Stimulated activated naive CD8-positive, alpha-beta T cell treated with anti-CD3 and anti-CD28 coated beads, Interleukin-15, Interleukin-2, amounts not matched to agents 100 ng/mL and 50 ng/mL, for 24 hours (primary cell): Measurements from ENCODE around the gene TNXB.
"Not testable (repeated sequence)": the region's sequence is repeated elsewhere in the genome, so short reads cannot be mapped to it uniquely, and the experiment has no call there.

Experiments
- H3K27ac Mint-ChIP-seq: one replicate; pipeline ENCODE4 v1.8.0; 2021; ENCODE audit warnings: mild to moderate bottlenecking, mixed read lengths
- H3K27me3 Mint-ChIP-seq: one replicate; pipeline ENCODE4 v1.8.0; 2021; ENCODE audit warnings: mixed read lengths
- H3K36me3 Mint-ChIP-seq: one replicate; pipeline ENCODE4 v1.8.0; 2021; ENCODE audit warnings: low read depth, mixed read lengths
- H3K4me1 Mint-ChIP-seq: one replicate; pipeline ENCODE4 v1.8.0; 2021; ENCODE audit warnings: low read depth, mixed read lengths
- H3K4me3 Mint-ChIP-seq: one replicate; pipeline ENCODE4 v1.8.0; 2021; ENCODE audit warnings: mild to moderate bottlenecking, mixed read lengths
- H3K9me3 Mint-ChIP-seq: one replicate; pipeline ENCODE4 v1.8.0; 2021; ENCODE audit warnings: mixed read lengths

Gene TNXB

DNA sequence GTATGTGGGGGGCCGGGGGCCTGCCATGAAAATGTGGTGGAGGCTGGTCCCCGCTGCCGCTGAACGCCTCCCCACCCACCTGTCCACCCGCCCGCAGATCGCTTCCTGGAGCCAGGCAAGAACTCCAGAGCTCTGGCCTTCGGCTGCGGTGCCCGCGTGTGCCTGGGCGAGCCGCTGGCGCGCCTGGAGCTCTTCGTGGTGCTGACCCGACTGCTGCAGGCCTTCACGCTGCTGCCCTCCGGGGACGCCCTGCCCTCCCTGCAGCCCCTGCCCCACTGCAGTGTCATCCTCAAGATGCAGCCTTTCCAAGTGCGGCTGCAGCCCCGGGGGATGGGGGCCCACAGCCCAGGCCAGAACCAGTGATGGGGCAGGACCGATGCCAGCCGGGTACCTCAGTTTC, 101.1 kb downstream of the TNXB start:
- H3K27me3 Mint-ChIP-seq, H3K9me3 Mint-ChIP-seq, H3K4me1 Mint-ChIP-seq, H3K4me3 Mint-ChIP-seq, H3K27ac Mint-ChIP-seq, H3K36me3 Mint-ChIP-seq: not testable (repeated sequence)

DNA sequence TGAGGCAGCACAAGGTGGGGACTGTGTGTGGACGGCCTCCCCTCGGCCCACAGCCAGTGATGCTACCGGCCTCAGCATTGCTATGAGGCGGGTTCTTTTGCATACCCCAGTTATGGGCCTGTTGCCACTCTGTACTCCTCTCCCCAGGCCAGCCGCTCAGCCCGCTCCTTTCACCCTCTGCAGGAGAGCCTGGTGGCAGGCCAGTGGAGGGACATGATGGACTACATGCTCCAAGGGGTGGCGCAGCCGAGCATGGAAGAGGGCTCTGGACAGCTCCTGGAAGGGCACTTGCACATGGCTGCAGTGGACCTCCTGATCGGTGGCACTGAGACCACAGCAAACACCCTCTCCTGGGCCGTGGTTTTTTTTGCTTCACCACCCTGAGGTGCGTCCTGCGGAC, 102.1 kb downstream of the TNXB start:
- not testable (repeated sequence) for H3K27ac Mint-ChIP-seq, H3K4me3 Mint-ChIP-seq, H3K9me3 Mint-ChIP-seq, H3K27me3 Mint-ChIP-seq, H3K36me3 Mint-ChIP-seq, H3K4me1 Mint-ChIP-seq

DNA sequence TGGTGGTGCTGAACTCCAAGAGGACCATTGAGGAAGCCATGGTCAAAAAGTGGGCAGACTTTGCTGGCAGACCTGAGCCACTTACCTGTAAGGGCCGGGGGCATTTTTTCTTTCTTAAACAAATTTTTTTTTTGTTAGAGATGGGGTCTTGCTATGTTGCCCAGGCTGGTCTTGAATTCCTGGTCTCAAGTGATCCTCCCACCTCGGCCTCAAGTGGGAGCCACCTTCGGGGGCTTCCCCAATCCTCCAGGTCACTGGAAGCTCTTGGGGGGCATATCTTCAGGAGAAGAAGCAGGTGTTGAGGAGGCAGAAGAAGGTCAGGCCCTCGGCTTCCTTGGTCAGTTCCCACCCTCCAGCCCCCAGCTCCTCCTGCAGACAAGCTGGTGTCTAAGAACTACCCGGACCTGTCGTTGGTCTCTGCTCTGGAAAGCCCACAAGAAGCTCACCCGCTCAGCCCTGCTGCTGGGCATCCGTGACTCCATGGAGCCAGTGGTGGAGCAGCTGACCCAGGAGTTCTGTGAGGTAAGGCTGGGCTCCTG, 103.1 kb downstream of the TNXB start:
- H3K36me3 Mint-ChIP-seq, H3K27ac Mint-ChIP-seq, H3K4me1 Mint-ChIP-seq, H3K4me3 Mint-ChIP-seq, H3K9me3 Mint-ChIP-seq, H3K27me3 Mint-ChIP-seq: not testable (repeated sequence)

DNA sequence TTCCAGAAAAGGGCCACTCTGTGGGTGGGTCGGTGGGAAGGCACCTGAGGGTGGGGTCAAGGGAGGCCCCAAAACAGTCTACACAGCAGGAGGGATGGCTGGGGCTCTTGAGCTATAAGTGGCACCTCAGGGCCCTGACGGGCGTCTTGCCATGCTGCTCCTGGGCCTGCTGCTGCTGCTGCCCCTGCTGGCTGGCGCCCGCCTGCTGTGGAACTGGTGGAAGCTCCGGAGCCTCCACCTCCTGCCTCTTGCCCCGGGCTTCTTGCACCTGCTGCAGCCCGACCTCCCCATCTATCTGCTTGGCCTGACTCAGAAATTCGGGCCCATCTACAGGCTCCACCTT, 103.6 kb downstream of the TNXB start:
- not testable (repeated sequence) for H3K27me3 Mint-ChIP-seq, H3K4me1 Mint-ChIP-seq, H3K27ac Mint-ChIP-seq, H3K9me3 Mint-ChIP-seq, H3K4me3 Mint-ChIP-seq, H3K36me3 Mint-ChIP-seq

DNA sequence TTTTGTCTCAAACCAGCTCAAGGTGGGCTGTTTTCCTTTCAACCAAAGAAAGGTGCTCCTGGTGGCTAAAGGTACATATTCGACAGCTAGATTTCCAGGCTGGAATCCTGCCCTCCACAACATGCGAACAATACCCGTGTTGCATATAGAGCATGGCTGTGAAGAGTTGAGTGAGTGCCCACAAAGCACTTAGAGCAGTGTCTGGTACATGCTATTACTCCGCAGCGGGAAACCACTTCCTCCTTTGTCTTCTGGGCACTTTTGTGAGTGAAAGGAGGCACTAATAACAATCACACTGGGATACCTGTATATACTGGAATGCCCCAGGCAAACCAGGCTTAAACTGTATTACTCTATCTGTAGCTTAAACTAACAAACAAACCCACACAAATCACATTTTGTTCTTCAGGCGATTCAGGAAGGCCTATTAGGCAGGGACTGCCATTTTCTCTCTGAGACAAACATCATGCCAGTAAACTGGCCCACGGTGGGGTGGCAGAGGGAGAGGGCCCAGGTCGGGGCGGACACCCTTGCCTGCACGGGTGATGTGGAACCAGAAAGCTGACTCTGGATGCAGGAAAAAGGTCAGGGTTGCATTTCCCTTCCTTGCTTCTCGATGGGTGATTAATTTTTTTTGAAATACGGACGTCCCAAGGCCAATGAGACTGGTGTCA, 104.1 kb downstream of the TNXB start:
- H3K4me1 Mint-ChIP-seq, H3K27ac Mint-ChIP-seq, H3K36me3 Mint-ChIP-seq, H3K4me3 Mint-ChIP-seq, H3K9me3 Mint-ChIP-seq, H3K27me3 Mint-ChIP-seq: not testable (repeated sequence)

DNA sequence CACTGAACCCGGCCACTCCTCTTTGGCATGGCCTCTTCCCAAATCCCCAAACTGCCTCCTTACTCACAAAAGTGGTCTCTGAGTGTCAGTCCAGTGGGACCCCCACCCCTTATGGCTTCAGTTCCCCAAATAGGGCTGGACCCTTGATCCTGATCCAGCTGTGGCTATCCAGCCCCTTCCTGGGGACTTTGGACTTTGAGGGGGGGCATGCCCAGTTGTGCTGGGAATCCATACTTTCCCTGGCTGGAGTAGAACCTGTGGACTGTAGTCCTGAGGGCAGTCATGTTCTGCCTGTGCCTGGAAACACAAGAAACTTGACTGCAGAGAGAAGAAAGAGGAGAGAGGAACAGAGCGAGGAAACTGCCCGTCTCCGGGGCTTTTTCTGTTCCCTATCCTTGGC, 104.7 kb downstream of the TNXB start:
- not testable (repeated sequence) for H3K4me1 Mint-ChIP-seq, H3K27me3 Mint-ChIP-seq, H3K9me3 Mint-ChIP-seq, H3K27ac Mint-ChIP-seq, H3K36me3 Mint-ChIP-seq, H3K4me3 Mint-ChIP-seq

DNA sequence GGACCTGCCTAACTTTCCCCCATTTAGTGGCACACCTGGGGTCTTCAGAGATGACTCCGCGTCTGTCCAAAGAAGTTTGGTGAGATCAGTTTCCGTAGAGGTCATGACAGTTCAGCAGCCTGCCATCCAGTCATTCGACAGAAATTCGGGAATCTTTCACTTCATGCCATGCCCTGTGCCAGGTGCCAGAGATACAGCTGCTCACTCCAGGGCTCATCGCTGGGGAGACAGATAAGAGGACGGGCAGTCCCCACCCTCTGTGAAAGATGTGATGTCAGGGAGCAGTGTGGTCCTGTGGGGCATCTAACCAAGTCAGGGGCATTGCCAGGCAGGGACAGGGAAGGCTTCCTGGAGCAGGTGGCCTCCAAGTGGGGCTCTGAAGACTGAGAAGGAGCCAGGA, 105.8 kb downstream of the TNXB start:
- H3K9me3 Mint-ChIP-seq, H3K4me1 Mint-ChIP-seq, H3K27me3 Mint-ChIP-seq, H3K36me3 Mint-ChIP-seq, H3K4me3 Mint-ChIP-seq, H3K27ac Mint-ChIP-seq: not testable (repeated sequence)

DNA sequence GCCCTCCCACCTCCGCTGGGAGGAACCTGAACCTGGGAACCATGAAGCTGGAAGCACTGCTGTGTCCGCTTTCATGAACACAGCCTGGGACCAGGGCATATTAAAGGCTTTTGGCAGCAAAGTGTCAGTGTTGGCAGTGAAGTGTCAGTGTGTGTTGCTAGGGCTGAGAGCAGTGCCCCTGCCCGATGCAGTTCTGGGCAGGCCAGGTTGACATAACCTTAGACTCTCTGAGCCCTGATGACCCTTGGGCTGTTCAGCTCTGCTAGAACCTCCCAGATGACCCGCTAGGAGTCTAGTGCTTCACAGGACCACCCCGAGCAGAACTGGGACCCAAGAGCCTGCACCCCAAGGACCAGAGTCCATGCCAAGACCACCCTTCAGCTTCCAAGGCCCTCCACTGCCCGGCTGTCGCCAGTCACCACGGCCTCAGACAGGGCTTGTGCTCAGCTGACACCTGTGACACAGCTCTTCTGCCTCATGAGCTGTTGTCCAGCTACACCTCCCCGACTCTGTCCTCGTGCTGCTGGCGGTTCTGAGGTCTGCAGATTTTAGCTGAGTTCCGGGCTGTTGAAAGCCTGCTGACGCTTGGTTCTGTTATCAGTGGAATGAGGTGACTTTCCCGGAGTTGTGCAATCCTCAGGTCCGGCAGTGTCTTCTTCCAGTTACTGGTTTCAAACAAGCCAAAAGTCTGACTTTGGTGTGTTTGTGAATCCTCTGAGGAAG, 106.4 kb downstream of the TNXB start:
- not testable (repeated sequence) for H3K27ac Mint-ChIP-seq, H3K4me3 Mint-ChIP-seq, H3K4me1 Mint-ChIP-seq, H3K27me3 Mint-ChIP-seq, H3K9me3 Mint-ChIP-seq, H3K36me3 Mint-ChIP-seq

DNA sequence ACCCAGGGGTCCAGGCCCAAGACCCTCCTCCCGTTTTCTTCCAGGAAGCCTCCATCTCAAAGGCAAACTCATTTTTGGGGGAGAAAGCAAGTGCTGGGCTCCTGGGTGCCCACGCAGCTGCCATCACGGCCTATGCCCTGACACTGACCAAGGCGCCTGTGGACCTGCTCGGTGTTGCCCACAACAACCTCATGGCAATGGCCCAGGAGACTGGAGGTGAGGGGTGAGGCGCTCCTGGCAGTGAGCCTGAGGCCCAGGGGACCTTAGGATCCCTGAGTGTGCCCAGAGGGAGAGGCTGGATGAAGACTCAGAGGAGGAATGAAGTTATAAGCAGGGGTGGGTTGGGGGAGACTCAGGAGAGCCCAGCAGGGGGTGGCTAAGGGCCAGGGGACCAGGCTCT, 112.8 kb downstream of the TNXB start:
- H3K27ac Mint-ChIP-seq, H3K4me3 Mint-ChIP-seq, H3K9me3 Mint-ChIP-seq, H3K27me3 Mint-ChIP-seq, H3K36me3 Mint-ChIP-seq, H3K4me1 Mint-ChIP-seq: not testable (repeated sequence)

DNA sequence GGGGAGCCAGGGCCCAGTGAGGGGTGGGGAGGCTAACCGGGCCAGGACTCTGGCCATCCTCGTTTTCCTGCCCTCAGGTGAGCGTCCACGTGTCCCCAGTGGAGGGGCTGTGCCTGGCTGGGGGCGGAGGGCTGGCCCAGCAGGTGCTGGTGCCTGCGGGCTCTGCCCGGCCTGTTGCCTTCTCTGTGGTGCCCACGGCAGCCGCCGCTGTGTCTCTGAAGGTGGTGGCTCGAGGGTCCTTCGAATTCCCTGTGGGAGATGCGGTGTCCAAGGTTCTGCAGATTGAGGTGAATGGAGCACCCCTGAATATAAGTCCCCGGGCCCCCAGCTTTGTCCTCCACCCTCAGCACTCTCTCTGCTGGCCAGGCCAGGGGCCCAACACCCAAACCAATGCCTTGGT, 114.7 kb downstream of the TNXB start:
- not testable (repeated sequence) for H3K36me3 Mint-ChIP-seq

More for the DNA sequence above, 114.7 kb downstream of the TNXB start:
- not testable (repeated sequence) for H3K4me3 Mint-ChIP-seq, H3K9me3 Mint-ChIP-seq, H3K27me3 Mint-ChIP-seq, H3K4me1 Mint-ChIP-seq, H3K27ac Mint-ChIP-seq
